ENCODE data around the gene PAN2.
"Not testable (repeated sequence)": the region's sequence is repeated elsewhere in the genome, so short reads cannot be mapped to it uniquely, and the experiment has no call there.

PAN2 gene

DNA sequence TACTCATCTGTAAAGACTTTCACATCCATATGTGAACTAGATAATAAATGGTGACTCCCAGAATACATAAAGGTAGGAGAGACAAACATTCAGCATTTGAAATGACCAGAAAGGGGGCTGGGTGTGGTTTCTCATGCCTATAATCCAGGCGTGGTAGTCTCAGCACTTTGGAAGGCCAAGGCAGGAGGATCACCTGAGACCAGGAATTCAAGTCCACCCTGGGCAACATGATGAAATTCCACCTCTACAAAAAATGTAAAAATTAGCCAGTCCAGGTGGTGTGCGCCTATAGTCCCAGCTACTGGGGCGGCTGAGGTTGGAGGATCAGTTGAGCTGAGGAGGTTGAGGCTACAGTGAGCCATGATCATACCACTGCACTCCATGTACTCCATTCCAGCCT, 29.5 kb downstream of the PAN2 start:
- no peak for DNase-seq

- peak; percentile 35 for DNase-seq
Observed at GRCh38 chr12:56300644-56301464, 32.9 kb downstream of the PAN2 start.

GRCh38 chr12:56299853-56300643, 33.8 kb downstream of the PAN2 start, which contains the start of gene CS:
Gene CS, minus strand, starts transcription at chr12:56300330. Its CDS starts 129 bp downstream, at chr12:56300201.
- DNase-seq, result peak; percentile 99

DNA sequence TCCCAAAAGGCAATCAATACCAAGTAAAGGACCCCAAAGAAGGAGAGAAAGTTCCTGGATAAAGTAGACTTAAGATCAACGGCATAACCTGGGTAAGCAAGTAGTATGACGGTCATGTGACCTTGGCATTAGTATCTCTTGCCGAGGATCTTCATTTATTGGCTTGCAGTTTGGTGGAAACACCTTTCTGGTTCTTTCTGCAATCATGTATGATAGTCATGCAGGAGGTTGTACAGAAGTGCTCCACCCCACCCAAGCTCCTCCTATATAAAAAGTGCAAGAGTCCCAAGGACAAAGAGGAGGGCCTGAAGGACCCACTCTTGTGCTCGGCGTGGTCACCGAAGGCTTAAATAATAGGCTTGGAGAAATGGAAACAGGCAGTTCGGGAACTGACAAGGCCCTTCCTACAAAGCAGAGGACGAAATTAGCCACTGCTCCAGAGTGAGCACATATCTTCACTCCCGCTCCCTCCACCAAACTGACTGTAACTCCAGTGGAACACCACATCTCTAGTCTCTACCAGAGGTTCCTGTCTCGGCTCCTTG, 34.4 kb downstream of the PAN2 start:
- DNase-seq, result no peak

- no peak for DNase-seq
Observed at GRCh38 chr12:56298828-56299227, 35.0 kb downstream of the PAN2 start.

DNA sequence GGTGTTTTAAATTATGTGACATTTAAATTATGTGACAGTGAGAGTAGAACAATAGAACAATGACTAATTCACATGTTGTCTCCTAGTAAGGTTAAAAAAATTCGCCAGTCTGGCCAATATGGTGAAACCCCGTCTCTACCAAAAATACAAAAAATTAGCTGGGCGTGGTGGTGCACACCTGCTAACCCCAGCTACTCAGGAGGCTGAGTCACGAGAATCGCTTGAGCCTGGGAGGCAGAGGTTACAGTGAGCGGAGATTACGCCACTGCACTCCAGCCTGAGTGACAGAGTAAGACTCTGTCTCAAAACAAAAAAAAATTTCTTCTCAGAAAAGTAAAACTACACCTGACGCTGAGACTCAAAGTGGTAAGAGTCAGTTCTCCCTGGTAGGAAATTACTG, 36.4 kb downstream of the PAN2 start:
- DNase-seq, result no peak

- no peak for DNase-seq
Observed at GRCh38 chr12:56296295-56296694, 37.5 kb downstream of the PAN2 start.

GRCh38 chr12:56293795-56294194, 40.0 kb downstream of the PAN2 start:
- DNase-seq, result no peak

DNA sequence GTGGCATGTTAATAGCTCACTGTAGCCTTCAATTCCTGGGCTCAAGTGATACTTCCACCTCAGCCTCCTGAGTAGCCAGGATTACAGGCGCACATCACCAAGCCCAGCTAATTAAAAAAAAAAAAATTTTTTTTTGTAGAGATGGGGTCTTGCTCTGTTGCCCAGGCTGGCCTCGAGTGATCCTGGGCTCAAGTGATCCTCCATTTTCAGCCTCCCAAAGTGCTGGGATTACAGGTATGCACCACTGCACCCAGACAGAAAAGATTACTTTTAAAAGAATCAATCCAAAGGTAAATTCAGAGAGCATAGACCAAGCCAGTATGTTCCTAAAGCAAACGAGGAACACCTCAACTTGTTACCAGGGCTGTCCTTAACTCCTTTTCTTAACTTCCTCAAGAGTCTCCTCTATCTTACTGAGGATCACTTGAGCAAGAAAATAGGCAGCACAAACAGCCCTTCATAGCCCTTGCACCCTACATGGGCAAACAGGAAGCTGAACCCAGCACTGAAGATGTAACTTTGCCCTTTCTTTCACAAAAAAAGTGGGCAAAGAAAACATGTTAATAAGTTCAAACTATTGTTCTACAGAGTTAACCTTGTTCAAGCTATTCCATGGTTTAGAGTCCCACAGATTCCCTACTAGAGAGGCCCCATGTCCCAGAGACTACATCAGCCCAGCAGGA, 45.0 kb downstream of the PAN2 start:
- no peak for DNase-seq

- no peak for DNase-seq
Observed at GRCh38 chr12:56286044-56286830, 47.6 kb downstream of the PAN2 start.

- not testable (repeated sequence) for DNase-seq
Observed at GRCh38 chr12:56284263-56284662, 49.5 kb downstream of the PAN2 start.

GRCh38 chr12:56282579-56282978, 51.2 kb downstream of the PAN2 start:
- no peak for DNase-seq

GRCh38 chr12:56282030-56282429, 51.8 kb downstream of the PAN2 start:
- no peak for DNase-seq

- no peak for DNase-seq
Observed at GRCh38 chr12:56280849-56281248, 53.0 kb downstream of the PAN2 start.

DNA sequence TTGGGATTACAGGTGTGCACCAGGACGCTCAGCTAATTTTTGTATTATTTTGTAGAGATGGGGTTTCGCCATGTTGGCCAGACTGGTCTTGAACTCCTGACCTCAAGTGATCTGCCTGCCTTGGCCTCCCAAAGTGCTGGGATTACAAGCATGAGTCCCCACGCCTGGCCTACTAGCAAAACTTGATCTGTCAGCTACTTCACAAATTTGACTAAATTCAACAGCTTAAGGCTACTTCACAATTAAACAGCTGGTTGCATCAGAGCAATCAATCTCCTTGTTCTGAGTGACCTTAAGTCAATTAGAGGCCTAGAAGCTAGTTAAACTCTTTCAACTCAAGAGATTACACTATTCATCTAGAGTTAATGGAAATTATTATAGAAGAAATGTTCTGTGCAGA, 54.9 kb downstream of the PAN2 start:
- no peak for DNase-seq

DNA sequence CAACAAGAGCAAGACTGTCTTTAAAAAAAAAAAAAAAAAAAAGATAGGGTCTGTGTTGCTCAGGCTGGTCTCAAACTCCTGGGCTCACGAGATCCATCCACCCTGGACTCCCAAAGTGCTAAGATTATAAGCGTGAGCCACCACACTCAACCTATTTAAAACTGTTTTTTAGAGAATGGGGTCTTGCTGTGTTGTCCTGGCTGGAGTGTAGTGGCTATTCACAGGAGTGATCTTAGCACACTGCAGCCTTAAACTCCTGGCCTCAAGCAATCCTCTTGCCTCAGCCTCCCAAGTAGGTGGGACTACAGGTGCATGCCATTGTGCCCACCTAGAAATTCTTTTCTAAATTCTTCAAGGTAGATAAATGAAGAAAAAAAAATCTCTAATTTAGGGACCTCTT, 59.5 kb downstream of the PAN2 start:
- no peak for DNase-seq

DNA sequence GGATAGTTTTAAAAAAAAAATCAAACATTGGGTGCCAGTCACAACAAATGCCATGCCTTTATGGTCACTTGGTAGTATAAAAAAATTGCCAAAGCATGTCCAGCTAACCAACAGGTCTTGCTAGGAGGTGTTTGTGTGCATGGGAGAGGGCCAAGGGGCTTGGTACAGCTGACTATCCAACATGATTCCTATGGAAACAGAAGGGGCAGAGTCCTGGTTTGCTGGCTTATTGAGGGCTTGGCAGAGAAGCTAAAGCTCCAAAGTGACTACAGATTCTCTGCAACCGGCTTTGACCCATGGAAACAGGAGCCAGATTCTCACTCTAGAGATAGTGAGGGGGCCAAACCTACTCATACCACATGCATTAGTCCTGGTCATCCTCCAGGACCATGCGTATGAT, 61.3 kb downstream of the PAN2 start:
- not testable (repeated sequence) for DNase-seq

GRCh38 chr12:56271031-56271430, 62.8 kb downstream of the PAN2 start:
- no peak for DNase-seq

GRCh38 chr12:56267443-56268071, 66.2 kb downstream of the PAN2 start:
- DNase-seq, result no peak

DNA sequence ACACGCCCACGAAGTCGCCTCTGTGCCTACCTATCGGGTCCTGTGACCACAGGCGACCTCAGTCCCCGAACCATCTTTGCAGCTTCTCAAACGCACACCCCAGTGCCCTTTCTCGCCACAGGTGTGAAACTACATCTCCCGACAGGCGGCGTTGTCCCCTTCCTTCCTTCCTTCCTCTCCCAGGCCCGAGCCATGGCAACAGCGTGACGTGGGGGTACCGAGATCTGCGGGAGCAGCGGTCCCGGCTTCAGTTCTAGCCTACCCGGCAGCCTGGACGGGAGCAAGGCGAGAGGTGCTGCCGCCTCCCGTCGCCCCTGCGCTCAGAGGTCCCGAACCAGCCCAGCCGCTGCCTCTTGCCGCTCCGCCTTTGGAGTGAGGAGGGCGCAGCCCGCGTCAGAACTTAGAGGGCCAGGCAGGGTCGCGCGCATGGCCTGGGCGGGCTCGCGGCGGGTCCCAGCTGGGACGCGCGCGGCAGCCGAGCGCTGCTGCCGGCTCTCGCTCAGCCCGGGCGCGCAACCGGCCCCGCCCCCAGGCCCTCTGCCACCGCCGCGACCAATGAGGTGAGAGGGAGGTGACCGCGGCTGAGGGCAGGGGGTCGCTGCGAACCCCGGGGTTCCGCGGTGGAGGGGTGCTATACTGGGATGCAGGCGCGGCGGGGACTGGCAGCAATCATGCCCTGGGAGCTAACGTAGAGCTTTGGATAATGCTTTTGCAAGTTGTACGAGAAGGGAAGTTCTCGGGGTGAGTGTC, 66.9 kb downstream of the PAN2 start, which contains the start of gene COQ10A:
Gene COQ10A, plus strand, starts transcription at position 250 of the 750 bp plus-strand sequence. Its CDS starts 177 bp downstream, at position 427.
- peak; percentile 74 for DNase-seq
